IMR-90 (cell line): Measurements from ENCODE around the gene IGLL1. TPM values are rescaled to one million over a fixed set of nuclear protein-coding genes. Genes with fewer than 3 reads are reported as not detected.

Experiments used
- ATAC-seq: fragments of 200-7000 bp; cut with Tn5 transposase; 2 replicates; pipeline ENCODE4 v1.9.1; 2020; ENCODE audit warnings: low read depth, mild to moderate bottlenecking, moderate library complexity
- BruUV-seq: library from RNA; stranded (reverse); fragments of 400-500 nt; replicated peaks from 2 replicates; lab custom pipeline; 2021; lab: Mats Ljungman, UMichigan
- CTCF ChIA-PET: fragments of 300-600 bp; formaldehyde crosslinking; extraction: SDS; loops from one replicate; lab custom pipeline; 2021; ENCODE audit warnings: antibody characterized with exemption; lab: Yijun Ruan, JAX
- POLR2A ChIA-PET: fragments of 300-600 bp; sonication (Branson Sonifier 250); formaldehyde crosslinking; loops from one replicate; lab custom pipeline; 2022; ENCODE audit warnings: antibody characterized with exemption; ENCODE audit not compliant: unreplicated experiment; lab: Charles Lee
- DNase-seq: peaks from one replicate; pipeline ENCODE4 v3.0.0; 2013
- H2AFZ ChIP-seq: replicated peaks from 2 replicates; pipeline ENCODE3; 2013; ENCODE audit warnings: low read length, mild to moderate bottlenecking; ENCODE audit not compliant: poor library complexity
- H2AK5ac ChIP-seq: 2 replicates; pipeline ENCODE4 v1.6.1; 2013; ENCODE audit warnings: low read depth, low read length, inconsistent platforms
- H2AK9ac ChIP-seq: replicated peaks from 2 replicates; pipeline ENCODE3; 2013; ENCODE audit warnings: mild to moderate bottlenecking, low read depth, low read length, moderate library complexity; ENCODE audit not compliant: poor library complexity
- H2BK120ac ChIP-seq: 2 replicates; pipeline ENCODE4 v1.6.1; 2013; ENCODE audit warnings: low read depth, low read length, inconsistent platforms
- H2BK15ac ChIP-seq: 3 replicates; pipeline ENCODE4 v1.6.1; 2013; ENCODE audit warnings: low read depth, low read length, inconsistent platforms
- H2BK20ac ChIP-seq: 2 replicates; pipeline ENCODE4 v1.6.1; 2013; ENCODE audit warnings: low read depth, mild to moderate bottlenecking, inconsistent platforms, low read length, moderate library complexity
- H2BK5ac ChIP-seq: 2 replicates; pipeline ENCODE4 v1.6.1; 2013; ENCODE audit warnings: mild to moderate bottlenecking, low read depth, low read length, inconsistent platforms; ENCODE audit not compliant: poor library complexity, severe bottlenecking
- H3K14ac ChIP-seq: replicated peaks from 2 replicates; pipeline ENCODE4 v1.6.1; 2013; ENCODE audit warnings: low read depth, low read length, inconsistent platforms
- H3K18ac ChIP-seq: 2 replicates; pipeline ENCODE4 v1.6.1; 2013; ENCODE audit warnings: low read depth, low read length, control low read depth
- H3K23ac ChIP-seq: 2 replicates; pipeline ENCODE4 v1.6.1; 2013; ENCODE audit warnings: low read depth, low read length, inconsistent platforms
- H3K27ac ChIP-seq: 2 replicates; pipeline ENCODE4 v1.5.1; 2013; ENCODE audit warnings: mild to moderate bottlenecking, control low read depth, low read length; ENCODE audit not compliant: insufficient read depth
- H3K27me3 ChIP-seq: 2 replicates; pipeline ENCODE4 v1.6.1; 2013; ENCODE audit warnings: low read length; ENCODE audit not compliant: control insufficient read depth, insufficient read depth
- H3K36me3 ChIP-seq: 2 replicates; pipeline ENCODE4 v1.6.1; 2013; ENCODE audit warnings: low read length, mixed read lengths; ENCODE audit not compliant: control insufficient read depth, insufficient read depth
- H3K4ac ChIP-seq: 2 replicates; pipeline ENCODE4 v1.6.1; 2013; ENCODE audit warnings: low read depth, low read length, inconsistent platforms
- H3K4me1 ChIP-seq: 2 replicates; pipeline ENCODE4 v1.6.1; 2013; ENCODE audit warnings: low read length, mixed read lengths; ENCODE audit not compliant: control insufficient read depth, insufficient read depth
- H3K4me2 ChIP-seq: 2 replicates; pipeline ENCODE4 v1.6.1; 2013; ENCODE audit warnings: low read depth, mild to moderate bottlenecking, control low read depth, low read length, moderate library complexity
- H3K4me3 ChIP-seq: 2 replicates; pipeline ENCODE4 v1.5.1; 2013; ENCODE audit warnings: low read depth, mild to moderate bottlenecking, control low read depth, low read length, moderate library complexity; ENCODE audit not compliant: insufficient read depth
- H3K56ac ChIP-seq: 2 replicates; pipeline ENCODE4 v1.6.1; 2013; ENCODE audit warnings: low read length, inconsistent platforms; ENCODE audit not compliant: insufficient read depth; ENCODE audit errors: extremely low read depth
- H3K79me1 ChIP-seq, 2 experiments: 2 replicates each; pipeline ENCODE4 v1.6.1; 2013; ENCODE audit warnings: low read length in 2 of 2, inconsistent platforms in 1 of 2, low read depth in 1 of 2
- H3K9ac ChIP-seq: 2 replicates; pipeline ENCODE4 v1.6.1; 2013; ENCODE audit warnings: low read depth, low read length, control low read depth
- H3K9me1 ChIP-seq: 2 replicates; pipeline ENCODE4 v1.6.1; 2013; ENCODE audit warnings: low read length, inconsistent platforms; ENCODE audit not compliant: insufficient read depth
- H3K9me3 ChIP-seq: 2 replicates; pipeline ENCODE4 v1.6.1; 2013; ENCODE audit warnings: low read length; ENCODE audit not compliant: control insufficient read depth, insufficient read depth
- H4K20me1 ChIP-seq: 2 replicates; pipeline ENCODE4 v1.6.1; 2013; ENCODE audit warnings: low read length, inconsistent platforms; ENCODE audit not compliant: insufficient read depth
- H4K5ac ChIP-seq: 2 replicates; pipeline ENCODE4 v1.6.1; 2013; ENCODE audit warnings: mild to moderate bottlenecking, low read depth, low read length, control low read depth
- H4K8ac ChIP-seq, 2 experiments: 2 replicates each; pipeline ENCODE4 v1.6.1; 2013; ENCODE audit warnings: low read depth in 2 of 2, low read length in 2 of 2, control low read depth in 1 of 2, inconsistent platforms in 1 of 2
- H4K91ac ChIP-seq: 2 replicates; pipeline ENCODE4 v1.6.1; 2013; ENCODE audit warnings: low read depth, low read length, inconsistent platforms; ENCODE audit not compliant: insufficient read depth
- BHLHE40 ChIP-seq: fragments of 150-350 bp; IDR thresholded peaks from 2 replicates; pipeline ENCODE4 v1.6.1; 2016; ENCODE audit warnings: mild to moderate bottlenecking, low read depth, low read length
- CEBPB ChIP-seq: IDR thresholded peaks from 2 replicates; pipeline ENCODE4 v1.6.1; 2012; ENCODE audit warnings: low read depth, low read length, improper control_type of control experiment
- CHD1 ChIP-seq: IDR thresholded peaks from 2 replicates; pipeline ENCODE4 v1.6.1; 2012; ENCODE audit warnings: low read depth, low read length, improper control_type of control experiment
- CTCF ChIP-seq: conservative IDR thresholded peaks from 2 replicates; pipeline ENCODE4 v1.5.1; 2012; ENCODE audit warnings: mild to moderate bottlenecking, low read depth, low read length, improper control_type of control experiment
- ELK1 ChIP-seq: fragments of 150-350 bp; IDR thresholded peaks from 2 replicates; pipeline ENCODE4 v1.6.1; 2016; ENCODE audit warnings: low read depth, mild to moderate bottlenecking, low read length, moderate library complexity, borderline replicate concordance
- FOS ChIP-seq: fragments of 150-350 bp; IDR thresholded peaks from 2 replicates; pipeline ENCODE4 v1.6.1; 2016; ENCODE audit warnings: low read depth, low read length
- MAFK ChIP-seq: IDR thresholded peaks from 2 replicates; pipeline ENCODE4 v1.6.1; 2012; ENCODE audit warnings: low read depth, low read length, improper control_type of control experiment
- MAZ ChIP-seq: IDR thresholded peaks from 2 replicates; pipeline ENCODE4 v1.6.1; 2012; ENCODE audit warnings: low read depth, mild to moderate bottlenecking, low read length, improper control_type of control experiment, moderate library complexity, borderline replicate concordance
- MXI1 ChIP-seq: IDR thresholded peaks from 2 replicates; pipeline ENCODE4 v1.6.1; 2012; ENCODE audit warnings: low read depth, mild to moderate bottlenecking, low read length, moderate library complexity, borderline replicate concordance
- NFE2L2 ChIP-seq: fragments of 150-350 bp; IDR thresholded peaks from 2 replicates; pipeline ENCODE4 v1.6.1; 2016; ENCODE audit warnings: low read depth, mild to moderate bottlenecking, low read length
- POLR2A ChIP-seq: IDR thresholded peaks from 2 replicates; pipeline ENCODE4 v1.6.1; 2012; ENCODE audit warnings: mild to moderate bottlenecking, low read depth, low read length
- RAD21 ChIP-seq: IDR thresholded peaks from 2 replicates; pipeline ENCODE4 v1.6.1; 2012; ENCODE audit warnings: low read length, improper control_type of control experiment
- RCOR1 ChIP-seq: IDR thresholded peaks from 2 replicates; pipeline ENCODE4 v1.6.1; 2012; ENCODE audit warnings: mild to moderate bottlenecking, low read length, improper control_type of control experiment; ENCODE audit not compliant: insufficient replicate concordance
- RFX5 ChIP-seq: IDR thresholded peaks from 2 replicates; pipeline ENCODE4 v1.8.0; 2012; ENCODE audit warnings: low read depth, mild to moderate bottlenecking, low read length, moderate library complexity
- SMC3 ChIP-seq: fragments of 150-350 bp; IDR thresholded peaks from 2 replicates; pipeline ENCODE4 v1.6.1; 2016; ENCODE audit warnings: low read depth, mild to moderate bottlenecking, antibody characterized with exemption, low read length, moderate library complexity
- USF2 ChIP-seq: fragments of 150-350 bp; IDR thresholded peaks from 2 replicates; pipeline ENCODE4 v1.6.1; 2017; ENCODE audit warnings: mild to moderate bottlenecking, antibody characterized with exemption, low read length, low read depth
- WGBS, 2 experiments: methylation state at CpG; one replicate each; pipeline versions ENCODE4 v1.1.5 to v1.1.7; 2013; ENCODE audit warnings: missing lambda C conversion rate in 2 of 2; ENCODE audit not compliant: insufficient read length in 1 of 2; ENCODE audit errors: extremely low coverage in 2 of 2; 5-methylcytosine and 5-hydroxymethylcytosine counted together
- dilution Hi-C: fragments of 300-500 bp; cut with HindIII; formaldehyde crosslinking; loops from one replicate; pipeline ENCODE4 v1.14.3; 2018; ENCODE audit warnings: low sequenced_read_pairs; ENCODE audit not compliant: unreplicated experiment
- in situ Hi-C: fragments of 300-500 bp; cut with MboI; formaldehyde crosslinking; loops from 3 replicates; pipeline ENCODE4 v1.14.3; 2019; ENCODE audit warnings: low sequenced_read_pairs, inconsistent platforms, mixed read lengths
- intact Hi-C: fragments of 100-400 bp; cut with micrococcal nuclease; formaldehyde crosslinking; loops from 2 replicates; pipeline ENCODE4 v1.10.0; 2022
- polyA plus RNA-seq, 3 experiments: library from polyadenylated mRNA; depleted of rRNA; stranded (reverse); fragments of >200 nt; gene quantifications; 2 replicates each; pipeline ENCODE4 v1.2.3, GENCODE V29; 2012; ENCODE audit warnings: low replicate concordance in 1 of 3
- total RNA-seq: library from RNA; depleted of rRNA; stranded (reverse); fragments of >200 nt; gene quantifications from 2 replicates; pipeline ENCODE4 v1.2.3, GENCODE V29; 2012

The IGLL1 gene
- total and polyA plus RNA-seq, 2 of the 4 experiments (the other 2 are of a cell fraction): not detected

GRCh38 chr22:23536821-23537345 lies 43.2 kb downstream of the IGLL1 start:
- ChIA-PET POLR2A (no interaction called here), CTCF (no interaction called here)
- DNase-seq: no peak
- H3K4ac ChIP-seq: no peak overlapping the region
- no peak overlapping the region for H2AFZ ChIP-seq
- no peaks in the 10 kb centered on the region for H3K4me1 ChIP-seq
- TF ChIP-seq CHD1 (no peak), RAD21 (no peak), RFX5 (no peak), POLR2A (no peak), MXI1 (no peak), RCOR1 (no peak), CEBPB (no peak), BHLHE40 (no peak), FOS (no peak), USF2 (no peak), MAZ (no peak), CTCF (no peak), NFE2L2 (no peak), ELK1 (no peak), MAFK (no peak), SMC3 (no peak)
- no peak overlapping the region for H2BK120ac ChIP-seq
- H3K4me3 ChIP-seq: no peak overlapping the region
- no peaks in the 10 kb centered on the region for H3K9me3 ChIP-seq
- peaks cover 24% of the 10 kb centered on the region; the same call in 1 of the 2 replicates for H3K27me3 ChIP-seq
- H2BK5ac ChIP-seq: no peak overlapping the region
- no peak overlapping the region for H4K5ac ChIP-seq
- H2BK20ac ChIP-seq: no peak overlapping the region
- dilution Hi-C loops: no loop called here
- BruUV-seq: no TSS peak
- H3K4me2 ChIP-seq: no peak overlapping the region
- ATAC-seq: no peak
- H3K23ac ChIP-seq: no peak overlapping the region
- no peak overlapping the region for H3K56ac ChIP-seq
- no peak overlapping the region for H3K27ac ChIP-seq
- H3K18ac ChIP-seq: no peak overlapping the region
- intact Hi-C loops: loop anchor here (5.0 kb wide), 1 partner anchor 135 kb away; no protein-coding TSS in a partner anchor
- H4K8ac ChIP-seq: no peak overlapping the region
- H2AK9ac ChIP-seq: no peak overlapping the region
- H3K79me1 ChIP-seq: no peaks in the 10 kb centered on the region
- H3K14ac ChIP-seq: no peak overlapping the region
- no peak overlapping the region for H2BK15ac ChIP-seq
- no peak overlapping the region for H2AK5ac ChIP-seq
- H3K9me1 ChIP-seq: no peaks in the 10 kb centered on the region
- no CpG with 5 or more reads among the region's 17 CpGs for WGBS, 2 experiments
- no peak overlapping the region for H4K91ac ChIP-seq
- no peak overlapping the region for H3K9ac ChIP-seq
- no peaks in the 10 kb centered on the region; the same call in 1 of the 2 replicates for H4K20me1 ChIP-seq
- in situ Hi-C loops: no loop called here
- H3K36me3 ChIP-seq: no peaks in the 10 kb centered on the region
